KG1 (cell line): Measurements from ENCODE around the gene HTRA2.
A peak's percentile ranks its signal among the peaks of the same experiment; 100 is the strongest.

ENCODE experiments used
- DNase-seq: peaks from one replicate; lab custom pipeline; 2025; lab: John Stamatoyannopoulos, UW

HTRA2 gene

GRCh38 chr2:74562126-74562775 lies 32.5 kb downstream of the HTRA2 start:
- no peak for DNase-seq

DNA sequence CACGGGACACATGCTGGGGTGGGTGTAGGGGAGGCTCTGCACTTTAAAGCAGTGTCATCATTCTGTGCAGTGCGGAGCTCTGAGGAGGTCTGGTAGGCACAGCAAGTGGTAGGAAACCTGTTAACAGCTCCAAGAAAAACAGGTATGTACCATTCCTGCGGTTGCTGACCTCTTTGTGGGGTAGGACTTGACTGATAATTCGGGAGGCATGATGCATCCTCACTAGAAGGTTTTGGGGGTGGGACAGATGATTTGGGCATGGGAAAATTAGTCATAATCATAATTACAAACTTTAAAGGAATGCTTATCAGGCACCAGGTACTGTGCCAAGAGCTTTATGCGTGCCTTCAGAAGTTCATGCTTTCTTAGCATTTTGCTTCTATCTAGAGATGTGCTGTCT lies 34.5 kb downstream of the HTRA2 start:
- DNase-seq: no peak

- DNase-seq: no peak
These were observed 36.5 kb downstream of the HTRA2 start for GRCh38 chr2:74566076-74566753.

DNA sequence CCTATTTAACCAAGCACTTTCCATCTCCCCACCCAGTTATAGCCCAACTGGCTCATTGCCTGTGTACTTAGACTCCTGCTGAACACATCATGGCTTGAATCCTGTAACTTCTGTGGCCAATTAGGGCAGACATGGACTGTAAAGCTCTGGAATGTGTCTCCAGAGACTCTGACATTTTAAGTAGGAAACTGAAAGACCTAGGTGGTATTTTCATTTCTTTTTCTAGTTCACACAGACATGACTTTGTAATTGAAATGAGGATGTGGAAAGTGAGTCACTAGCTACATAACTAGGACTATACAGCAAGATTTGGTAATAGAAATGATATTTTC lies 37.0 kb downstream of the HTRA2 start:
- DNase-seq: no peak

GRCh38 chr2:74567881-74568280 lies 38.1 kb downstream of the HTRA2 start:
- no peak for DNase-seq

DNA sequence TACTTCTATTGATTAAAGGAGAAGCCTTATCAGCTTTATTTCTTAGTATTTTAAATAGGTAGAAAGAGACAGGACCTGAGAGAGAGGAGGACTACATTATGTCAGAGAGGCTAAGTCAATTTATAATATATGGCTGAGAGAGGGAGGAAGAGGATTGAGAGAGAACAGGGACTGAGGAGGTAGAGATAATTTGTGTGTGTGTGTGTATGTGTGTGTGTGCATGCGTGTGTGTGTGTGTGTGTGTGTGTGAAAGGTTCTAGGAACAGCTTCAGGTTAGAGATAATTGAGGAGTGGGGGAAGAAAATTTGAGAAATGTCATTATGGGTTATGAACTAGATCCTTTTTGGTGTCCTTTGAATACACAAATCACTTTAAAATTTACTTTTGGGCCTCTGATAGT lies 40.0 kb downstream of the HTRA2 start:
- no peak for DNase-seq

GRCh38 chr2:74571058-74571457 lies 41.3 kb downstream of the HTRA2 start:
- DNase-seq: no peak

DNA sequence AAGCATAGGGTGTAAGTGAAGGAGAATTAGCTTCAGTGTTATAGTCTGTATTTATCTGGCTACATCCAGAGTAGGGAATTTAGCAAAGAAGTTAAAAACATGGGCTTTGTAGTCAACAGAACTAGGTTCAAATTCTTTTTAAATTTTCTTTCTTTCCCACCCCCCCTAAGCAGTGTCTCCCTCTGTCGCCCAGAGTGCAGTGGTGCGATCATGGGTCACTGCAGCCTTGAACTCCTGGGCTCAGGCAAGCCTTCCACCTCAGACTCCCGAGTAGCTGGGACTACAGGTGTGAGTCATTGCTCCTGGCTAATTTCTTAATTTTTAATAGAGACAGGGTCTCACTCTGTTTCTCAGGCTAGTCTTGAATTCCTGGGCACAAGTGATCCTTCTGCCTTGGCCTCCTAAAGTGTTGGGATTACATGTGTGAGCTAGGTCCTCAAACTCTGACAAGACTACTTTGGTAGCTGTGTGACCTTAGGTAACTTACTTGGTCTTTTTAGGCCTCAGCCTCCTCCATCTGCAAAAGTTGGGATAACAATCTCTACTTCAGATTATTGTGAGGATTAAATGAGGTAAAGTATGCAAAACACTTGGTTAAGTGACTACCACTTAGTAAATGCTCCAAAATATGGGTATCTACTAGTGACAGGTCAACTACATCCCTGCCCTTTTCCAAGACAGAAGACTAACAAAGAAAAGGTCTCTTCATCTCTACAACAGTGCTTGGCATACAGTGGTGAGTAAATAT lies 42.6 kb downstream of the HTRA2 start:
- DNase-seq: no peak

- peak; percentile 64 for DNase-seq
These were observed 44.2 kb downstream of the HTRA2 start for GRCh38 chr2:74573747-74574562.

DNA sequence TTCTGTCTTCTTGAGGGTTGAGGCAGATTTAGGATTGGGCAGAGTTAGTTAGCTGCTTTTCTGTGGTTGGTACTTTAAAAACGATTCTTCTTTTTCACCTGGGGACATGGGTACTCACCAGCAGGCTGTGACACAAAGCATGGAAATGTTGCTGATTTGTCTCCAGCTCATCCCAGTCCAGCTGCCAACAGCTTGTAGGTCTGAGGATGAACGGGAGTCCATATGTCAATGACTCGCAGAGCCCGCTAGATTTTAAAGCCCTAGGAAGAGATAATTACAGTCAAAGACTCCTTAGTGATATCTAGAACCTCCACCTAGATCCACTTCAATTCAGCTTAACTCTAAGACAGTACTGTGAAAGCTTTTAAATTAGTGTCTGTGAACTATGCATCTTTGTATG lies 45.6 kb downstream of the HTRA2 start:
- DNase-seq: no peak

- DNase-seq: no peak
These were observed 46.6 kb downstream of the HTRA2 start for GRCh38 chr2:74576211-74576862.

DNA sequence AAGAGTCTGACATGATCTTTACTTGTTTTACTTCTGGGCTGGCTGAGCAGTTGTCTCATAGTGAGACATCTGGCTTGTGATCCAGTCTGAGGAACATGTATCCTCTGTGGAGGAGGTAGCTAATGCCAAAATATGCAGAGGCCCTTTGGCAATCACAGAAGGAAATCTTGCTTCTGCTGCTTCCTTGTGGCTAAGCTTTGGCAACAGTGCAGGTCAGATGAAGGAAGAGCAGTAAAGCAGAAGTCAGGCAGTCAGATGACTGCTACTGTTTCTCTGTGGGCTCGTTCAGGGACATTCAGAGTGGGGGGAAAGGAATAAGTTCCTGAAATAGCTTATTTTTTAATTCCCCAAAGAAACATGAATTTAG lies 47.1 kb downstream of the HTRA2 start:
- peak; percentile 82 for DNase-seq

GRCh38 chr2:74577448-74577847 lies 47.7 kb downstream of the HTRA2 start:
- no peak for DNase-seq

DNA sequence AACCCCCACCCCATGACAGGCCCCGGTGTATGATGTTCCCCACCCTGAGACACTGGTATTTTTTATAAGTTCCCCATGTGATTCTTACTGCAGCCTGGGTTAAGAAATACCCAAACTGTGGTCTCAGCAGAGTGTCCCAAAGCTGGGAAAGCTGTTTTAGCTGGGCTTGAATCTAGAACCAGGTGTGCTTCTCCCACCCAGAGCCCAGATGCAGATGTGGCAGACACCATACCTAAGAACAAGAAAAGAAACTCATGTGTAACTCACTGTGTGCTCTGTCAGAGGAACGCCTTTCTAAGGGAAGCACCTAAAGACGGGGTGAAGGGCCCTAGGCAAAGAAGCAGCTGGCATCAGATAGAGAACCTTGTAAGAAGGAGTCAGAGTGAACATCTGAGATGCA lies 48.7 kb downstream of the HTRA2 start:
- DNase-seq: no peak

DNA sequence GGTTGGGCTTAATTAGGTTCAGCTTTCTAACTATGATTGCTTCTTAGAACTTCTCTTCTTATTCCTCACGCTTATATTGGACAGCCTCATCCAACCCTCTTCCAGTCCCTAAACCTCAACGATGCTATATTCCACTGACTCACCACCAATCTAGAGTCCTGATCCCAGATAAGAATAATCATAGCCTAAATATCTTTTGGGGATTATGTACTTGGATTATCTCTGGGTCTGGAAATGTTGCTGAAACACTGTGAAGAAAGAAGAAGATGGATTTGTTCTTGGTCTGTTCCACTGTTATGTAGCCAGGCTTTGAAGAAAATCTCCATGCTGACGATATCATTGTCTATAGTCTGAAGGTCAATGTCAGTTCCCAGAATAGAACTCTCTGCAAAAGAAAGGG lies 51.7 kb downstream of the HTRA2 start:
- no peak for DNase-seq

GRCh38 chr2:74582184-74582583 lies 52.5 kb downstream of the HTRA2 start:
- DNase-seq: no peak
